Parathyroid adenoma (tissue), 2 donors: ENCODE results near the gene CCR4.

ENCODE experiments used
- H2AFZ ChIP-seq: fragments of 300-600 bp; sonication (generic); one replicate; pipeline ENCODE4 v1.7.0; 2017; ENCODE audit warnings: antibody characterized with exemption, mild to moderate bottlenecking
- H3K27ac ChIP-seq: fragments of 300-600 bp; sonication (generic); one replicate; pipeline ENCODE4 v1.7.0; 2017
- H3K27me3 ChIP-seq: fragments of 300-600 bp; sonication (generic); one replicate; pipeline ENCODE4 v1.7.0; 2017; ENCODE audit warnings: low read length; ENCODE audit not compliant: control insufficient read depth, insufficient read depth
- H3K36me3 ChIP-seq: fragments of 300-600 bp; sonication (generic); one replicate; pipeline ENCODE4 v1.7.0; 2017; ENCODE audit warnings: low read length; ENCODE audit not compliant: control insufficient read depth, insufficient read depth
- H3K4me1 ChIP-seq: fragments of 300-600 bp; sonication (generic); one replicate; pipeline ENCODE4 v1.7.0; 2017; ENCODE audit warnings: control low read depth
- H3K4me2 ChIP-seq: fragments of 300-600 bp; sonication (generic); one replicate; pipeline ENCODE4 v1.7.0; 2017; ENCODE audit warnings: low read length
- H3K4me3 ChIP-seq: fragments of 300-600 bp; sonication (generic); one replicate; pipeline ENCODE4 v1.7.0; 2017; ENCODE audit warnings: low read depth, low read length
- H3K79me2 ChIP-seq: fragments of 300-600 bp; sonication (generic); one replicate; pipeline ENCODE4 v1.7.0; 2017; ENCODE audit warnings: control low read depth
- H3K9ac ChIP-seq: fragments of 300-600 bp; sonication (generic); one replicate; pipeline ENCODE4 v1.7.0; 2017; ENCODE audit warnings: mild to moderate bottlenecking
- H3K9me3 ChIP-seq: fragments of 300-600 bp; sonication (generic); one replicate; pipeline ENCODE4 v1.7.0; 2017; ENCODE audit warnings: low read length; ENCODE audit not compliant: control insufficient read depth
- TF ChIP-seq, protein P1 (sequence below): fragments of 300-600 bp; sonication (generic); IDR thresholded peaks from one replicate; pipeline ENCODE4 v1.7.0; 2017; ENCODE audit warnings: antibody characterized with exemption, mild to moderate bottlenecking
- donor health status: primary hyperparathyroidism.

The CCR4 gene

DNA sequence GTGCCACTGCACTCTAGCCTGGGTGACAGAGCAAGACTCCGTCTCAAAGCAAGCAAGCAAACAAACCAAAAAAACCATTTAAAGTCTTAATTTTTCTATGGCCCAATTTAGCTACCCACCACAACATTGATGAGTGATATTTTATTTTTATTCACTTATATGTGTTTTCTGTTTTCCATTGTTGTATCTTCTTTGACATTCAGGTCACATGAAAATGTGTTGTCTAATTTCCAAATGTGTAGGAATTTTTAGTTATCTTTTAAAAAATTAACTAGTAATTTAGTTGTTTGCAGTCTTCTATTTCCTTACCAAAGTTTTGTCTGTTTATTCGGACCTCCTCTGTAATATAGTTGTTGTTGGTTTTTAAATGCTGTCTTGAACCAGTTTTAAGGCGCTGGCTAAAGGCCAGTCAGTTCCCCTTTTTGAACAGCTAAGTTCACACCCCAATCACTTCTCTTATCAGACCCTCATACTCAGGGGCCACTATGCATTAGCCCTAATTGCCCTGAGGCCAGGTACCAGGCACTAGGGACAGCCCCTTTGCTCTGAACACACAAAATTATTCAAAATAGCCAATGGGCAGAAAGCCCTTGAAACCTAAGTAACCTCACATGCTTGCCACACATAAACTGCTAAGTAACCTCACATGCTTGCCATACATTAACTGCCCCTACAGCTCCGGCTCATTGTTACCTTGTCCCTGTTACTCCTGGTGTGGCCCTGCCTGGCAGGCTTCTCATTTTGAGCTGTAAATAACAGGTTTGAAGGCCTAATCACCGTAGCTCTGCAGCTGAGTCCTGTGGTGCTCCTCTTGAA lies 4.3 kb upstream of the CCR4 start:
- TF ChIP-seq, protein P1, sequence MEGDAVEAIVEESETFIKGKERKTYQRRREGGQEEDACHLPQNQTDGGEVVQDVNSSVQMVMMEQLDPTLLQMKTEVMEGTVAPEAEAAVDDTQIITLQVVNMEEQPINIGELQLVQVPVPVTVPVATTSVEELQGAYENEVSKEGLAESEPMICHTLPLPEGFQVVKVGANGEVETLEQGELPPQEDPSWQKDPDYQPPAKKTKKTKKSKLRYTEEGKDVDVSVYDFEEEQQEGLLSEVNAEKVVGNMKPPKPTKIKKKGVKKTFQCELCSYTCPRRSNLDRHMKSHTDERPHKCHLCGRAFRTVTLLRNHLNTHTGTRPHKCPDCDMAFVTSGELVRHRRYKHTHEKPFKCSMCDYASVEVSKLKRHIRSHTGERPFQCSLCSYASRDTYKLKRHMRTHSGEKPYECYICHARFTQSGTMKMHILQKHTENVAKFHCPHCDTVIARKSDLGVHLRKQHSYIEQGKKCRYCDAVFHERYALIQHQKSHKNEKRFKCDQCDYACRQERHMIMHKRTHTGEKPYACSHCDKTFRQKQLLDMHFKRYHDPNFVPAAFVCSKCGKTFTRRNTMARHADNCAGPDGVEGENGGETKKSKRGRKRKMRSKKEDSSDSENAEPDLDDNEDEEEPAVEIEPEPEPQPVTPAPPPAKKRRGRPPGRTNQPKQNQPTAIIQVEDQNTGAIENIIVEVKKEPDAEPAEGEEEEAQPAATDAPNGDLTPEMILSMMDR = no peak
- Histone ChIP-seq H3K4me1 (peaks cover 18% of the 10 kb centered on the region), H3K27ac (peak overlapping the region; percentile 36), H3K27me3 (no peaks in the 10 kb centered on the region), H3K36me3 (no peaks in the 10 kb centered on the region), H3K79me2 (no peaks in the 10 kb centered on the region), H2AFZ (peak overlapping the region; percentile 76), H3K9ac (no peak overlapping the region), H3K9me3 (no peaks in the 10 kb centered on the region), H3K4me2 (no peak overlapping the region), H3K4me3 (no peak overlapping the region)

DNA sequence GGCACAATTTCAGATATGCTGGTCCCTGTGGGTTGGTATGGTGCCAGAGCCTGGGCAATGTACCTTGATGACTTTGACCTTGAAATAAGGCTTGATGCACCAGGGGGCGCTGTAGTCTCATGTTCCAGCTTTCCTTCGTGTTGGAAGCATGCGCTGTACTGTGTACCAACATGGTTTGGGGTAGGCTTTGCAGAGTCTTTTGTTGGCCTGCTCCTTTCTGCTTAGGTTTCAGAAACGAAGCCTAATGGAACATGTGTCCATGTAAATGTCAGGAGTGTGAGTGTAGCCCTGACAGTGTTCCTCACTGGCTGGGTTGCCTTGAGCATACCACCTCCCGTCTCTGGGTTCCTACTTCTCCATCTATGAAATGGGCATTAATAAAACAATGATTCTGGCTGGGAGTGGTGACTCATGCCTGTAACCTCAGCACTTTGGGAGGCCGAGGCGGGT lies 3.6 kb upstream of the CCR4 start:
- H3K27ac ChIP-seq = peak overlapping the region; percentile 36
- H2AFZ ChIP-seq = peak overlapping the region; percentile 76
- no peak overlapping the region for H3K4me3 ChIP-seq
- no peak overlapping the region for H3K4me2 ChIP-seq
- H3K4me1 ChIP-seq = peaks cover 18% of the 10 kb centered on the region
- H3K36me3 ChIP-seq = no peaks in the 10 kb centered on the region
- no peaks in the 10 kb centered on the region for H3K27me3 ChIP-seq
- TF ChIP-seq, protein P1 = peak; percentile 87
- H3K9me3 ChIP-seq = no peaks in the 10 kb centered on the region
- no peaks in the 10 kb centered on the region for H3K79me2 ChIP-seq
- H3K9ac ChIP-seq = no peak overlapping the region

DNA sequence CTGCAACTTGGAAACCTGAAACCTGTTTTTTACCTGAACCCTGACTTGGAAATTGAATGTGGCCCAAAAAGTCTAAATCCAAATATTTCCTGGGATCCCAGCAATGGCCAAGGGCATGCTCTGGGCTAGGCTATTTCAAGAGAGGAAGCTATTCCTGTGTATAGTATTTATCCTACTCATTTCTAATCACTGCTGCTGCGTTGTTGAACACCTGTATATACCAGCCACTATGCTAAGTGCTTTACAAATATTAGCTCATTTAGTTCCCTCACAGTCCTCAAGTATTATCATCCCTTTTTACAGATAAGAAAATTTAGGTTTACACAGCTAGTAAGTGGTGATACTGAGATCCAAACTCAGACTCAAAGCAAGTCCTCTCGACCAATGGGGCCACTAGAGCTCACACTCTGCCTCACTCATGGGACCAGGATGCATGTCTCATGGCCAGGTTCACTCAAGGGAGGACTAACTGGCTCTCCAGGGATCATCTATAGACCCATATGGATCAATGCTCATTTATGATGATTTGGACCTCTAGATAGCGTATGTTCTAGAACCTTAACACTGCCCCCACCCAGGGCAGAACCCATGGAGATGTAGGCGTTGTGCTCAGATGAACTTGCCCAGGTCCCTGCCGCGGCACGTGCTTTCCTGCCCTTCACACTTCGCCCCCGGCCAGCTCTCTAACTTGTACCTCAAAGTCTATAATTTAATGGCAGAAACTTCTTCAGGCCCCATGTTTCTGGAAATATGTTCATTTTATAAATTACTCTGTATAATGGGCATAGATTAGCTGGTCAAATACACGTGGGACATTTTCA lies 2.6 kb upstream of the CCR4 start:
- Histone ChIP-seq H3K4me2 (no peak overlapping the region), H3K9ac (no peak overlapping the region), H3K4me3 (no peak overlapping the region), H2AFZ (peak overlapping the region; percentile 76), H3K9me3 (no peaks in the 10 kb centered on the region), H3K36me3 (no peaks in the 10 kb centered on the region), H3K27ac (peak overlapping the region; percentile 36), H3K79me2 (no peaks in the 10 kb centered on the region), H3K27me3 (no peaks in the 10 kb centered on the region), H3K4me1 (peaks cover 18% of the 10 kb centered on the region)
- TF ChIP-seq, protein P1 = no peak

DNA sequence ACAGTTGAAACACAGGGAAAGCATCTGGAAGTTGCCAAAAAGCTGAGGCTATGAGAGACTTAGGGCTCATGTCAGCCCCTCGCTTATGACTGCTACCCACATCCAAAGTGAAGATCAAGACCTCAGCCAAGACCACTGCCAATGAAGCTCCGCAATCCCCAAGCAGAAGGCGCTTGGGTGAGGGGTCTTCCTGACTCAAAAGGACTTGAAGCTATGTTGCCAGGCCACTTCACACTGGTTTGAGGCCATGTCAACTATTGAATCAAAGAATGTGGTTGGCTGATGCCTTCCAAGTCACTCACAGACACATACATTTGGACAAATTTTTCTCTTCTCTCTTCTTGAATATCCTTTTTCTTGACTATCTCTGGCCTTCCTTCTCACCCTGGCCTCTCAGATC lies 928 bp upstream of the CCR4 start:
- TF ChIP-seq, protein P1 = no peak
- H2AFZ ChIP-seq = no peak overlapping the region
- H3K79me2 ChIP-seq = no peaks in the 10 kb centered on the region
- H3K27ac ChIP-seq = no peak overlapping the region
- no peak overlapping the region for H3K9ac ChIP-seq
- H3K4me3 ChIP-seq = no peak overlapping the region
- no peaks in the 10 kb centered on the region for H3K27me3 ChIP-seq
- no peak overlapping the region for H3K4me2 ChIP-seq
- no peaks in the 10 kb centered on the region for H3K9me3 ChIP-seq
- H3K36me3 ChIP-seq = no peaks in the 10 kb centered on the region
- peaks cover 18% of the 10 kb centered on the region for H3K4me1 ChIP-seq
